NCI-H1048 (cell line): ENCODE data around the gene ERI3.

Experiments used
- DNase-seq: peaks from one replicate; lab custom pipeline; 2025; lab: John Stamatoyannopoulos, UW

The ERI3 gene

GRCh38 chr1:44282704-44283426, 72.2 kb downstream of the ERI3 start:
- no peak for DNase-seq

- no peak for DNase-seq
Measured at GRCh38 chr1:44281962-44282703, 72.9 kb downstream of the ERI3 start.

- DNase-seq: no peak
Measured at GRCh38 chr1:44276901-44277300, 78.2 kb downstream of the ERI3 start.

- DNase-seq: no peak
Measured at GRCh38 chr1:44275991-44276405, 79.1 kb downstream of the ERI3 start.

GRCh38 chr1:44275296-44275962, 79.6 kb downstream of the ERI3 start:
- DNase-seq: no peak

- no peak for DNase-seq
Measured at GRCh38 chr1:44273560-44274350, 81.3 kb downstream of the ERI3 start.

- DNase-seq: no peak
Measured at GRCh38 chr1:44272992-44273391, 82.1 kb downstream of the ERI3 start.

GRCh38 chr1:44271646-44272045, 83.4 kb downstream of the ERI3 start:
- no peak for DNase-seq

GRCh38 chr1:44270686-44271628, 84.1 kb downstream of the ERI3 start:
- DNase-seq: no peak

- DNase-seq: no peak
Measured at GRCh38 chr1:44268054-44268453, 87.0 kb downstream of the ERI3 start.

- no peak for DNase-seq
Measured at GRCh38 chr1:44267438-44267837, 87.6 kb downstream of the ERI3 start.

GRCh38 chr1:44266400-44267344, 88.4 kb downstream of the ERI3 start:
- DNase-seq: no peak

GRCh38 chr1:44265656-44266358, 89.2 kb downstream of the ERI3 start:
- DNase-seq: no peak

- no peak for DNase-seq
Measured at GRCh38 chr1:44264451-44264771, 90.6 kb downstream of the ERI3 start.

GRCh38 chr1:44263568-44264450, 91.2 kb downstream of the ERI3 start:
- DNase-seq: no peak

- DNase-seq: no peak
Measured at GRCh38 chr1:44262816-44263567, 92.1 kb downstream of the ERI3 start.

GRCh38 chr1:44262414-44262813, 92.6 kb downstream of the ERI3 start:
- DNase-seq: no peak

- DNase-seq: no peak
Measured at GRCh38 chr1:44261962-44262361, 93.1 kb downstream of the ERI3 start.
